ENCODE data around the gene ACMSD. TPM values are rescaled to one million over a fixed set of nuclear protein-coding genes. Genes with fewer than 3 reads are reported as not detected.

The ACMSD gene
- total and polyA plus RNA-seq, 10 of the 15 experiments (the other 5 are each of a cell fraction or from before 2014, with no cell fraction given): 0.08 TPM; not detected in 9

- H3K27me3 ChIP-seq (replicated peaks in 1 of 2; ENCODE audit: control insufficient read depth in 2 of 2, insufficient read depth in 2 of 2, low read length in 1 of 2): no peaks in the 10 kb centered on the region
- no peak overlapping the region for H2AFZ ChIP-seq (ENCODE audit: control insufficient read depth, low read depth, low read length)
- ChIA-PET CTCF (no interaction called here), SMC1A (ENCODE audit: uncharacterized antibody, unreplicated experiment) (no interaction called here), RAD21 (ENCODE audit: unreplicated experiment) (no interaction called here), POLR2A (no interaction called here)
- H3K4me1 ChIP-seq (ENCODE audit: control insufficient read depth, insufficient read depth, low read length): no peaks in the 10 kb centered on the region
- no peaks in the 10 kb centered on the region for H4K20me1 ChIP-seq (ENCODE audit: control insufficient read depth, insufficient read depth)
- ATAC-seq (no peak), DNase-seq (ENCODE audit: low read depth, low spot score) (no peak), FAIRE-seq (no peak)
- no peaks in the 10 kb centered on the region for H3K9me3 ChIP-seq (replicated peaks; ENCODE audit: control insufficient read depth, insufficient read depth, low read length)
- intact Hi-C loops (cut with micrococcal nuclease; ENCODE audit: unreplicated experiment): no loop called here
- H3K4me3 ChIP-seq: no peak overlapping the region
- in situ Hi-C loops (cut with MboI): no loop called here
- no peak overlapping the region for H3K4me2 ChIP-seq (ENCODE audit: control insufficient read depth, insufficient read depth)
- no peaks in the 10 kb centered on the region for H3K79me2 ChIP-seq (ENCODE audit: control insufficient read depth, insufficient read depth, low read length)
- no peaks in the 10 kb centered on the region for H3K36me3 ChIP-seq (ENCODE audit: control insufficient read depth in 2 of 2, insufficient read depth in 2 of 2, low read length in 1 of 2)
- WGBS (ENCODE audit: insufficient coverage, insufficient replicate concordance, low lambda C conversion rate, missing lambda C conversion rate): 33% methylated on average over 3 of the region's 3 CpGs
- no peak overlapping the region for H3K9ac ChIP-seq (ENCODE audit: control insufficient read depth, insufficient read depth, low read length)
- H3K27ac ChIP-seq (ENCODE audit: control insufficient read depth, insufficient read depth): no peak overlapping the region
- BruUV-seq (replicated peaks): no TSS peak
- no peak for TF ChIP-seq REST (IDR thresholded peaks at IDR 0.05; ENCODE audit: low read depth, low read length)
- TF ChIP-seq IRF5 (IDR thresholded peaks at IDR 0.05; ENCODE audit: borderline replicate concordance): no peak
- no peak for TF ChIP-seq RELB (IDR thresholded peaks at IDR 0.05; ENCODE audit: low read depth)
- no peak for TF ChIP-seq BCL11A (IDR thresholded peaks at IDR 0.05; ENCODE audit: low read depth, low read length)
- TF ChIP-seq BHLHE40 (IDR thresholded peaks at IDR 0.05; ENCODE audit: borderline replicate concordance in 1 of 2, low read depth in 2 of 2, low read length in 1 of 2): no peak
- no peak for TF ChIP-seq NR2C2 (IDR thresholded peaks at IDR 0.05; ENCODE audit: borderline replicate concordance, control insufficient read depth, insufficient read length, low read depth)
- TF ChIP-seq IKZF2 (IDR thresholded peaks at IDR 0.05): no peak
- TF ChIP-seq USF1 (IDR thresholded peaks at IDR 0.05; ENCODE audit: borderline replicate concordance, extremely low read length, insufficient read depth, low read depth, low read length): no peak
- TF ChIP-seq ZNF384 (IDR thresholded peaks at IDR 0.05; ENCODE audit: borderline replicate concordance, low read depth, low read length): no peak
- TF ChIP-seq CREM (IDR thresholded peaks at IDR 0.05; ENCODE audit: low read depth): no peak
- TF ChIP-seq NFIC (IDR thresholded peaks at IDR 0.05; ENCODE audit: low read depth, low read length): no peak
- TF ChIP-seq CTCF (IDR thresholded peaks at IDR 0.05 in 2 of 3, conservative IDR thresholded peaks at IDR 0.05 in 1 of 3; ENCODE audit: control insufficient read depth in 2 of 3, extremely low read depth in 1 of 3, insufficient read depth in 1 of 3, low read depth in 3 of 3, low read length in 3 of 3): no peak
- TF ChIP-seq FOXM1 (IDR thresholded peaks at IDR 0.05; ENCODE audit: low read depth, low read length): no peak
- TF ChIP-seq HDGF (IDR thresholded peaks at IDR 0.05): no peak
- TF ChIP-seq NBN (IDR thresholded peaks at IDR 0.05): no peak
- TF ChIP-seq SRF (IDR thresholded peaks at IDR 0.05; ENCODE audit: low read depth in 2 of 2, low read length in 2 of 2): no peak
Measured at GRCh38 chr2:134862674-134863073, 24.3 kb downstream of the ACMSD start.

All from GM12878 (cell line).